Stimulated activated CD4-positive, alpha-beta T cell treated with anti-CD3 and anti-CD28 coated beads, Interleukin-2, amount 100 ng/mL, for 4 hours (primary cell): ENCODE data around the gene CCL20.
"Not testable (repeated sequence)": the region's sequence is repeated elsewhere in the genome, so short reads cannot be mapped to it uniquely, and the experiment has no call there.

Experiments
- DNase-seq: peaks from one replicate; pipeline ENCODE4 v3.0.0-alpha.2; 2020; ENCODE audit warnings: low read depth

Gene CCL20

GRCh38 chr2:227813562-227814353 is at the start of gene CCL20:
Gene CCL20 (plus strand): TSS chr2:227813842. CDS start chr2:227813912, 70 bp downstream.
- DNase-seq: no peak

- no peak for DNase-seq
Measured at GRCh38 chr2:227765788-227766372, 47.8 kb upstream of the CCL20 start.

- peak; percentile 50 for DNase-seq
Measured at GRCh38 chr2:227766373-227766883, 47.2 kb upstream of the CCL20 start.

GRCh38 chr2:227767830-227768229 is 45.8 kb upstream of the CCL20 start:
- DNase-seq: no peak

- no peak for DNase-seq
Measured at GRCh38 chr2:227772197-227772661, 41.4 kb upstream of the CCL20 start.

GRCh38 chr2:227772932-227773331 is 40.7 kb upstream of the CCL20 start:
- no peak for DNase-seq

GRCh38 chr2:227774011-227774624 is 39.5 kb upstream of the CCL20 start:
- DNase-seq: no peak

GRCh38 chr2:227774895-227775842 is 38.5 kb upstream of the CCL20 start:
- no peak for DNase-seq

GRCh38 chr2:227780981-227781615 is 32.5 kb upstream of the CCL20 start:
- DNase-seq: no peak

- DNase-seq: no peak
Measured at GRCh38 chr2:227781841-227782240, 31.8 kb upstream of the CCL20 start.

GRCh38 chr2:227782804-227783203 is 30.8 kb upstream of the CCL20 start:
- DNase-seq: no peak

GRCh38 chr2:227783404-227784138 is 30.1 kb upstream of the CCL20 start:
- DNase-seq: peak; percentile 6

- no peak for DNase-seq
Measured at GRCh38 chr2:227785293-227785692, 28.3 kb upstream of the CCL20 start.

- DNase-seq: no peak
Measured at GRCh38 chr2:227788561-227789018, 25.1 kb upstream of the CCL20 start.

GRCh38 chr2:227789803-227790202 is 23.8 kb upstream of the CCL20 start:
- DNase-seq: no peak

- DNase-seq: no peak
Measured at GRCh38 chr2:227793148-227793712, 20.4 kb upstream of the CCL20 start.

GRCh38 chr2:227796045-227796711 is 17.5 kb upstream of the CCL20 start:
- no peak for DNase-seq

- DNase-seq: not testable (repeated sequence)
Measured at GRCh38 chr2:227796768-227797167, 16.9 kb upstream of the CCL20 start.

- no peak for DNase-seq
Measured at GRCh38 chr2:227799202-227799601, 14.4 kb upstream of the CCL20 start.
